PFSK-1 (cell line): ENCODE measurements around the gene ETV2.

Experiments
- REST ChIP-seq, 2 experiments: IDR thresholded peaks; 2 replicates each; pipeline versions ENCODE4 v1.6.1 to v1.8.0; 2011 to 2012; ENCODE audit warnings: low read depth in 2 of 2, low read length in 2 of 2, control low read depth in 1 of 2, inconsistent platforms in 1 of 2, mild to moderate bottlenecking in 1 of 2, moderate library complexity in 1 of 2; ENCODE audit not compliant: insufficient read depth in 1 of 2
- TAF1 ChIP-seq: IDR thresholded peaks from 2 replicates; pipeline ENCODE4 v1.6.1; 2012; ENCODE audit warnings: low read length, control low read depth, borderline replicate concordance; ENCODE audit not compliant: insufficient read depth

- TF ChIP-seq REST (IDR thresholded peaks at IDR 0.05; ENCODE audit: insufficient read depth in 1 of 2, low read depth in 2 of 2, low read length in 2 of 2) (no peak), TAF1 (no peak)
Measured at GRCh38 chr19:35670686-35671085, 29.1 kb downstream of the ETV2 start.
